GM12892 (cell line): ENCODE data around the gene CLUH.
"Not testable (repeated sequence)": the region's sequence is repeated elsewhere in the genome, so short reads cannot be mapped to it uniquely, and the experiment has no call there.

ENCODE experiments used
- POLR2AphosphoS5 ChIP-seq: IDR thresholded peaks from 2 replicates; pipeline ENCODE4 v1.6.1; 2011; ENCODE audit warnings: low read depth, low read length, control low read depth
- TAF1 ChIP-seq: IDR thresholded peaks from 2 replicates; pipeline ENCODE4 v1.6.1; 2011; ENCODE audit warnings: low read depth, mild to moderate bottlenecking, control low read depth, low read length, borderline replicate concordance

GRCh38 chr17:2699216-2699805 is 12.3 kb downstream of the CLUH start:
- TF ChIP-seq TAF1, POLR2AphosphoS5: not testable (repeated sequence)
